NCI-H2029 treated with DMSO at 0.1 percent for 48 hours (cell line): ENCODE measurements around the gene GRID2IP.

ENCODE experiments used
- DNase-seq: peaks from one replicate; lab custom pipeline; 2025; lab: John Stamatoyannopoulos, UW

The GRID2IP gene

DNA sequence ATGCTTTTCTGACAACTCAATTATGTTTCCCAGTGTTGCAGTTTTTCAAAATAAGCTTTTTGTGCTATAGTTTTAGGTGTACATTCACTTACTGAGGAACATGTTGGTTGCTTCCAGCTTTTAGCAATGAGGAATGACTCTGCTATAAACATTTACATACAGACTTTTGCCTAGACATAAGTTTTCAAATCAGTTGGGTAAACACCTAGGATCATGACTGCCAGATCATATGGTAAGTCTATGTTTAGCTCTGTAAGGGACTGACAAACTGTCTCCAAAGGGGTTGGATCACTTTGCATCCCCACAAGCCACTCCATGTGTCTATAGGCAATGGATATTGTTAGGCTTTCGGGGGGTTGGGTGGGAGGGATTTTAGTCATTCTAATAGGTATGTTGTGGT lies 10.8 kb upstream of the GRID2IP start:
- no peak for DNase-seq

DNA sequence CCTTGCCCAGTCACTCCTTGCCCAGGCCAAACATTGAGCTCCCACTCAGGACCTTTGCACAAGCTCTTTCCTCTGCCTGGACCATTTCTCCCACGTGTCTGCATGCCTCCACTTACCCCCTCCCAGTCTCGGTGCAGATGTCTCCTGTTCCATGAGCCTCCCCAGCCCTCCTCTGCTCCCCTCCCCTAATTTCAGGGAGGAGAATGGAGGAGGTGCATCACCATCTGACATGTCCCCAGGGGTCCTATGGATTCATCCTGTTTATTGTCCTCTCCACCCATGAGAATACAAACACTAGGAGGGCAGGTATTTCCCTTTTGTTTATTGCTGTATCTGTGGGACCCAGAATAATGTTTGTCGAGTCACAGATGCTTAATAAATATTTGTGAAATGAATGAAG lies 8.6 kb upstream of the GRID2IP start:
- no peak for DNase-seq

DNA sequence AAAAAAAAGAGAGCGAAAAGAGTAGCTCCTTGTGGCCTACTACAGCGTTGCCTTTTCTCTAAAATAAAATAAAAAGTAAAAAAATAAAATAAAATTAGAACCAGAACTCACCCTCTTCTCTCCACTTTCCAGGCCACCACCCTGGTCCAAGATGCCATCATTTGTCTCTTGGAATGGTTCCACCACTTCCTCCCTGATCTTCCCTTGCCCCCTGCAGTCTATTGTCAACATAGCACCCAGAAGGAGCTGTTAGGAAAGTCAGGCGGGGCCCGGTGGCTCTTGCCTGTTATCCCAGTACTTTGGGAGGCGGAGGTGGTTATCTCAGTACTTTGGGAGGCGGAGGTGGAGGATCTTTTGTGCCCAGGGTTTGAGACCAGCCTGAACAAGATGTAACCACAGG lies 7.6 kb upstream of the GRID2IP start:
- DNase-seq, result peak; percentile 18

DNA sequence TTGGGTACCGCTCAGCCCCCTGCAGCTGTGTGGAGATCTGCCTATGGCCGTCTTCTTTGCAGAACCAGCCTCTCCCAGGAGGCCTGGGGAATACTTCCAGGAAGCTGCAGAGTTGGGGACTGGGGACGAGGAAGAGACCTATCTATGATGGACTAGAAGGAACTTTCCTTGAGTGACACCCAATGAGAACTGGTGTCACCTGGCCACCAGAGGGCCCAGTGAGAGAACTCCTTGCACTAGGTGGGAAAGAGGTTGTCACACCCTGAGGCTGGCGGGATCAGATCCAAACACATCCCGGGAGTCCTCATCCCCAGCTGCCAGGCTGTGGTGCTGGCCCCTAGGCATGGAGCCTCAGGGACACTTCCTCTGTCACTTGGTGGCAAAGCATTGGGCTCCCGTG lies 4.9 kb upstream of the GRID2IP start:
- DNase-seq, result no peak

DNA sequence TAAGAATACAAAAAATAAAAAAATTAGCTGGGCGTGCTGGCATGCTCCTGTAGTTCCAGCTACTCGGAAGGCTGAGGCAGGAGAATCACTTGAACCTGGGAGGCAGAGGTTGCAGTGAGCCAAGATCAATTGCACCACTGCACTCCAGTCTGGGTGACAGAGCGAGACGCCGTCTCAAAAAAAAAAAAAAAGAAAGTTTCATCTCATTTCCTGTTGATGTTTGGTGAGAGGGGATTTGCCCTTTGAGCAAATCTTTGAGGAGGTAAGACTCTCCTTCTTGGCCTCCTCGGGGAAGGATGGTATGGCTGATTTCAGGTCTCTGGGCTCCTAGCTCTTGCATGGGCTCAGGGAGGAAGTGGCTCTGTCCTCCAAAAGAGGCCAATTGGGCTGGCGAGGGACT lies 3.6 kb upstream of the GRID2IP start:
- no peak for DNase-seq

DNA sequence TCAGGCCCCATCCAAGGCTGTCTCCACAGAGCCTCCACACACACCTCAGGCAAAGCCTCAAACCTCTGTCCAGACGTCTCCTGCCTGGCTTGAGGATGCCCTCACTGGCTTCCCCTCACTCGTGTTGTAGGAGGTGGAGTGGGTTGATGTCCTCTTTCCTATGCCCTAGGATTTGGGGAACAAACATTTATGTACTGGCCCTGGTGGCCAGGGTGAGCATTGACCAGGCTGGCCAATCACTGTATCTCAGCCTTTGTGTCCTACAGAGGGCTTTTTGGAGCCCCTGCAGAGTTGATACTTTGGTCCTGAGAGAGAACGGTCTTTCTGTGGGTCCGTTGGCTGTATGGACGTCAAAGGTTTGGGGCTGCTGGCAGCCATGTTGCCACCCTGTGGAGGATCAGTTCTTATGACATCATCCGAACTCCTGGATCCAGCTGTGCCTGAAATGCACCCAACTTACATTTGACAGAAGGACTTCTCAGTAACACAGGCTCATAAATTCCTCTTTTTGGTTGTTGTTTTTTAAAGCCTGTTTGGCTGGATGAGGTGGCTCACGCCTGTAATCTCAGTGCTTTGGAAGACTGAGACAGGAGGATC lies 2.3 kb upstream of the GRID2IP start:
- DNase-seq, result no peak

DNA sequence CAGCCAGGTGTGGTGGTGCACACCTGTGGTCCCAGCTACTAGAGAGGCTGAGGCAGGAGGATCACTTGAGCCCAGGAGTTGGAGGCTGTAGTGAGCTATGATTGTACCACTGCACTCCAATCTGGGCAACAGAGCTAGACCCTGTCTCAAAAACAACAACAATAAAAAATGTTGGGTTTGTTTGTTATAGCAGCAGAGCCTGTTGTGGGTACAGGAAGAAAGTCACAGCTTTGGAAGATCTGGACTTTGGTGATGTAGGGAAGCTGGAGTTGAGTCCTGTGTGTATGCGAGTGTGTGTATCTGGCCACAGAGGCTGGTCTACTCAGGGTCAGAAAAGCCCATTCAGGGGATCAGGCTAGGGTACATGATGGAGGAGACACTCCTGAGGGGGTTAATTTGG lies 3.9 kb downstream of the GRID2IP start:
- DNase-seq, result no peak

DNA sequence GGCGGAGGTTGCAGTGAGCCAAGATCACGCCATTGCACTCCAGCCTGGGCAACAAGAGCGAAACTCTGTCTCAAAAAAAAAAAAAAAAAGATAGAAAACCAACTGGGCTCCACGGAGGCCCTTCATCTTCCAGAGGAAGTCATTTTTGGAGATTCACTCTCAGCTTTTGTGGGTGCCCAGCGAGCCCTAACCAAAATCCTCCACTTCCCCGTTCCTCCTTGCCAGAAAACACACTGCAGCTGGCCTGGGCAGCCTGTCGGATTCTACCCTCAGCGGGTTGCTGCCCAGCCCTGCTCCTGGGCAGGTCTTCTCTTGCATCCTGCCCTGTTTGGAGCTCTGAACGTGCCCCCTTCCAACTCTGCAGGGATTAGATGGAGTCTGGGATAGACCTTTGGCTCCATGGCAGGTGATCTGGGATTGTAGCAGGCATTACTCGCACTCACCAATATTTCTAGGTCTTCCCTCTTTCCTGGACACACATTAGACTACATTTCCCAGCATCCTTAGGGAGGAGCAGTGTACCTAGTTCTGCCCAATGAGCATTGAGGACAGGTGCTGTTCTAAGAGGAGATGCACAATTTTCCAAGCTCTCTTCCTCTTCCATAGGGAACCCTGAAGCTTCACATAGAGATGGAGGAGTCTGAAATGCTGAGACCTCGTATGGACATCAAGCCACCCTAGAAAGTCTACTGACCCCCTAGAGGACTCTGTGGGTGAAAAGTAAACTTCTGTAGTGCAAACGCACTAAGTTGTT lies 4.6 kb downstream of the GRID2IP start:
- DNase-seq, result no peak

DNA sequence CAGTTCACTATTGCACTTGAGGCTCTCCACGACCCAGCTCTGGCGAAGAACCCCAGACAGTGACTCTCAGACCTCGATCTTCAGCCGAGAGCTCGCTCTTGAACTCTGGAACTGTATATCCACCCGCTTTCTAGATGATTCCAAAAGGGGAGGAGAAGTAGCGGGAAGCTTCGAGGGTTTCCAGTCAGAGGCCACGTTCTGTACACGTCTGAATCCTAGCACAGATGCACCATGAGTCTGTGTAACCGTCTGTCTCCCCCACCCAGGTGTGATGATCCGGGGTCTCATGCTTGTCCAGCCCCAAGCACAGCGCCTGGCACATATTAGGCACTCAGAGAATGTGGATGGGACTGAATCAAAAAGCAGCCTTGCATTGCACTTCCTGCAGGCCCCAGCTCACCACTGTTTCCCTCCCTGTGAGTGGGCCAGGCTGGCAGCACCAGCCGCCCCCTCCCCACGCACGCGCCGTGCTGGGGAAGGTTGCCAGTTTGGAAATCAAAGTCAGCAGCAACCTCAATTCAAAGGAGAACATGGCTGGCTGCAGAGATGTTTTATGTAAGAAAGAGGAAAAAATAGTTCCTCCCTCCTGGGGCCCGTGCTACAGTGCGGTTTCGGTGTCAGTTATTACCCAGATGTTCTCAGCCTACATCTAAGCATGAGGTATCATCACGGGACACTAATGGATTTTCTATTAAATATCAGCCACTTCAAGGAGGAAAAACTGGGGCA lies 5.7 kb downstream of the GRID2IP start:
- no peak for DNase-seq

DNA sequence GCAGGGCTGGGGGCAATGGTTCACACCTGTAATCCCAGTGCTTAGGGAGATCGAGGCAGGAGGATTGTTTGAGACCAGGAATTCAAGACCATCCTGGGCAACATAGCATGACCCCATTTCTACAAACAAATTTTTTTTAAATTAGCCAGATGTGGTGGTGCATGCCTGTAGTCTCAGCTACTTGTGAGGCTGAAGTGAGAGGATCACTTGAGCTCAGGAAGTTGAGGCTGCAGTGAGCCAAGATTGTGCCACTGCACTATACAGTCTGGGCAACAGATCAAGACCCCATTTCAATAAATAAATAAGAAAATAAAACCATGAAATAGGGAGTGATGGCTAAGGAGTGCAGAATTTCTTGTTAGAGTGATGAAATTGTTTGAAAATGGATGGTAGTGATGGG lies 8.9 kb downstream of the GRID2IP start:
- DNase-seq, result no peak

DNA sequence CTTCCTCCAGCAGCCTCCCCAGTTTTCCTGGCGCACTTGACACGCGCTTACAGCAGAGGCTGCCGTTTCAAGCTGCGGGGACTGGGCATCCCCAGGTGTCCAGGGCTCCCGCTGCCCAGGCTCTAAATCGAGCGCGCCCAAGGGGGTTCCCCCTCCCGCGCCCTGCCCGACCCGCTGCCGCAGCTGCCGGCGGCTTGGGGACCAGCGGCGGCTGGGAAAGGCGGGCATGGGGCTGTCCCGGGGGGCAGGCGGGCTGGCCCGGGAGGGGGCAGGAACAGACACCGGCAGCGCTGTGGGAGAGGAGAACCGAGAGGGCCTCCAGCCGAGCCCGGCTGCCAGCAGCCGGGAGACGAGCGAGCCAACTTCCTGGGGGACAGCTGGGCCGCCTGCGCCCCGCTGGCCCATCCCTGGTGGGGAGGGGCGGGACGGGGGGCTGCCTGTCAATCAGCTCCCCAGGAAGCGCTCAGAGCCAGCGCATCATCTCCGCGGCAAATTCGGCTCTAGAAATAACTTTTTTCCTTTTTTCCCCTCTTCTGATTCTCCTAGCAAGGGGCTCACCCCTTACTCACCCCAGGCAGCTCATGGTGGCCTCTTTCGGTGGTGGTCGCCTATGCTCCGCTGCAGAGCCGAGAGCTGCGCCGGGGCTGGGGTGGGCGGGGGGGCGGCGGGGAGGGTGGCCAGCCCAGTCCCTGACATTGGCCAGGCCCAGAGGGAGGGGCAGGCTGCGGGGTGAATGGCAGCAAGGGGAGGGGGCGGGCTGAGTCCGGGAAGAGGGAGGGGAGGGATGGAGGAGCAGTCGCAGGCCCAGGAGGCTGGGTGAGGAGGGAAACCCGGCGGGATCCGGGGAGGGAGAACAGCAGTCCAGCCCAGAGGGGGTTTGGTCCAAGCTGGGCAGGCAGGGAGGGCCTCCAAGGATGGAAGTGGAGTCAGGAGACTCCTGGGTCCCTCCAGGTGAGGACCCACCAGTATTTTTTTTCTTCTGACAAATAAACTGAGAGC lies 14.7 kb downstream of the GRID2IP start:
- DNase-seq, result no peak

DNA sequence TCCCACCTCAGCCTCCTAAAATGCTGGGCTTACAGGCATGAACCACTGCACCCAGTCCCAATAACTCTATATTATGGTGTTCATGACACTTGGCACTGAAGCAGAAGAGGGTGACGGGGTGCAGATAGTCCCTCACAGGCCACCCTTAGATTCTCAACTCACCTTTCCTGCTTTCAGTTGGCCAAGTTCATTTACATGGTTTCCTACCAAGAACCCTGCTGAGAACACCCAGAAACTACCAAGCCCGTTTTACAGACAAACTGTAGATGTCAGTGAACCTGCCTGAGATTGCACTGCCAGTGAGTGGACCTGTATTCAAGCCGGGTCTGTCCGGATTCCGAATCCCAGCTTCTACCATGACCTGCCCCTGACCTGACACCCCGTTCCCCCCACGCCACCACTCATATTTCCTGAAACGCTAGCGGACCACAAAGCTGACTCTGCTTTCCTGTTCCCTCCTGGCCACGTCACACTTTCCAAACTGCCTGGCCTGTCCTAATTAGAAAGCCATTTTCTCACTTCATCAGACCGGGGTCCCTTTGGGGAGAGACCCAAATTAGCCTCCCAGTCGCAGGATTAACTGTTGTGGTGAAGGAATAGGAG lies 17.3 kb downstream of the GRID2IP start:
- DNase-seq, result no peak

DNA sequence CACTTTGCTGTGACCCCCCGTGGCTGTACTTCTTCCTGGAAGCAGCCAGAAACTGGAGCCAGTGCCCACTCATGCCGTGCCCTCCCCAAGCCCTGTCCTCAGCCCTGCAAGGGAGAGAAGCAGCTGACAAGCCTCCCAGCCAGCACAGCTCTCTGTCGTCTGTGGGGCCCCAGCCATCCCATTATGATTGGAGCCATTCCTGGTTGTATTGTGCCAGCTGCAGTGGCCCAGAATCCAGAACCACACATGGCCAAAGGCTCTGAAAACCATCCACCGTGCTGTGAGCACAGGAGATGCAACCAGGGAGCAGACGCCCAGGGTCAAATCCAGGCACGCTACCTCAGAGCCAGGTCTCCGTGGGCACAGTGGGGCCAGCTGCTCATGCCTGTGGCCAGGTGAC lies 18.7 kb downstream of the GRID2IP start:
- DNase-seq, result no peak

DNA sequence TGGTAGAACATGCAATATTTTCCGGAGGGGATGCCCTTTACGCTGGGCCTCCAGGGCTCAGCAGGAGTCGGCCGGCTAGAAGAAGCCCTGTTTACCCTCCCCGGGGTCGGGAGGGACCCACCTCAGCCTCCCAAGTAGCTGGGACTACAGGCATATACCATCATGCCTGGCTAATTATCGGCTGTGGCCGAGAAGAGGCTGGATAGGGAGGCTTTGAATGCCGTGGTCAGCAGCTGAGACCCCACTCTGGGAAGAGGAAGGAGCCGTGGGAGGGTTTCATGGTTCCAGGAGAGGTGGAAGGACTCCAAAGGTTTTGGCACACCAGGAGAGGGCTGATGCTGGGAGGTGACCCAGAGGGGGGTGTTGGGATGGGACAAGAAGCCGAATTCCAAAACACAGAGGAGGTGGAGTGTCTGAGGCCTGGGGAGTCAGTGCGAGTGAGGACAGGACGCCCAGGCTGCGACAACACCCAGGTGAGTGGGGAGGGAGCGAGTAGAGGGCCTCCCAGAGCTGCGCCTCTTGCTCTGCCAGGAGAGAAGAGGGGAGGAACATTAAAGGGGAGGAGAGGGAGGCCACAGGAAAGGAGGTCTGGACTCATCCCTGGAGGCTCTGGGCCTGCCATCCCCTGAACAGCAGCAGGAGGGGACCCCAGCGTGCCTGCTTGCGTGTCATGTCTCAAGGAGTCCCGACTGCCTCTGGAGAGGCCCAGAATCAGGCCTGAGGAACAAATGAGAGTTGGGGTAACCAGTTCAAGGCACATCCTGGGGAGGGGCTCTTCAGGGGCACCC lies 19.6 kb downstream of the GRID2IP start:
- DNase-seq, result no peak

DNA sequence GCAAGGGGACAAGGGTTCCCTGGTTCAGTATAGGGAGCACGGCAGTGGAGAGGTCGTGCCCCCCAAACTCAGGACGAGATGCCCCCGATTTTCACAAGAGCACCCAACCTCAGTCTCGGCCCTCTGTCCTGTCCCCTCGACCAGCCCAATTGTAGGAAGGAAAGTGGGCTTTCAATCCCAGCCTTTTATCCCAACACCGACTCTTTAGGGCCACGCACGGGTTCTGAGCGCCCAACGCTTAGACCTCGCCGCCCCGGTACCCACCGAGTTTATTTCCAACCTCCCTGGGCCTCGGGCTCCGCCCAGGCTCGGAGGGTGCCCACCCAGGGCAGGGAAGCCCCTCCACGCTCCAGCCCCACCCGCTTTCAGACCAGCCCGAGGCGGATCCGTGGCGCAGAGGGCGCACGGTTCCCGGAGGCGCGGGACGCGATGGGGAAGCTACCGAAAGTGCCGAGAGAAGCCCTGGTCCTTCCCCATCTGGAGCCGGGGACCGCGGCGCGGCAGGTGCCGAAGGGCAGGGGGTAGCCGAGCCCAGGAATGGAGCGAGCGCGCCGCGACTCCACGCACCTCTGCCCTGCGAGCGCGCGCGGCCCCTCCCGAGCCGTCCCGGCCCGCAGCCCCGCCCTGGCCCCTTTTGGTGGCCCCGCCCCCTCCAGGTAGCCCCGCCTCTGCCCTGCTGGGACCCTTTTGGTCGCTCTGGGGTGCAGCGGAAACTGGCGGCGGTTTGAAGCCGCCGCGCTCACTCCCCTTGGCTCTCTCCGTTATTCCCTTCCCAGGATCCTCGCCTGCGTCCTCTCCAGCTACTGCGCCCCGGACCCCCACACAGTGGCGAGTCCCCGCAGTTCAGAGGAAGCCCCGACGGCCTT lies 20.4 kb downstream of the GRID2IP start:
- no peak for DNase-seq

DNA sequence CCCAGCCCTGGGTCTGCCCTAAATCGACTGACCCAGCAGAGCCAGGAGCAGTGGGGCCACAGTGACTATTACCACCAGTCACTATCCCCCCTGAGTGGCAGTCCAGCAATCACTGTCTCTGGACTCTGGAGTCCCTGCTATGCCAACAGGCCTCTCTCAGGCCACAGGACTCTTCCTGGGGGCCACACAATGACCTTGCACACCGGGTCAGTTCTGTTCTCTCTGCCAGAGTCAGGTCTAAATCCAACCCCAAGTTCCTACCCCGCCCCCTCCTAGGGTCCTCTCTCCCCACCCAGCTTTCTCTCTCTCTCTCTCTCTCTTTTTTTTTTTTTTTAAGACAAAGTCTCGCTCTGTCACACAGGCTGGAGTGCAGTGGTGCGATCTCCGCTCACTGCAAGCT lies 21.6 kb downstream of the GRID2IP start:
- no peak for DNase-seq

DNA sequence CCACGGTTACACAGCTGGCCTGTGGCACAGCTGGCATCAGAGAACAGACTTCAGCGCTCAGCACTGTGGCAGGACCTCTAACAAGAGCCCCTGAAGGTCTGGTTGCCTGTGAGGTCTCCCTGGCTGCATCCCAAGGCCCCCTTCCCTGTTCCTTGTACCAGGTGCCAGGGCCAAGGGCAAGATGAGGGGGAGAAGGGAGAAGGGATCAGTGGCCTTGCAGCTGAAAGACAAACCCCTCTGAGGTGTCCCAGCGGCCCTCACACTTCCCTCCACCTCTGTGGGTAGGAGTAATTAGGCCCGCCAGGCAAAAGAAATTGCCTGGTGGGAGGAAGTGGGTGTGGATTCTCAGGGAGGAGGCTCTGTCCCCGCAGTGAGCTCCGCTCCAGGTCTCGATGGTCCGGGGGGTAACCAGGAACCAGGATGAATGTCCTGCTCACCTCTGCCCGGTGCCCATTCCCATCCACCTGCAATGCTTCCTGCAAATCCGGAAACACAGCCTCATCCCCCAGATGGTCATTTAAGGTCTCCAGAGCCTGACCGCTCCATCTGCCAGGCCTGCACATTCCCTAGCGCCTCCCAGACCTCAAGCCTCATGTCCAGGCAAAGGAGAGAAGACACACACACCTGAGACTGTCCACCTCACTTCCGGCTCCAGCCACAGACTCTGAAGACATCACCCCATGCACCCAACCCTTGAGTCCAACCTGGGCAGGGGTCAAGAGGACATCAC lies 22.7 kb downstream of the GRID2IP start:
- DNase-seq, result no peak

DNA sequence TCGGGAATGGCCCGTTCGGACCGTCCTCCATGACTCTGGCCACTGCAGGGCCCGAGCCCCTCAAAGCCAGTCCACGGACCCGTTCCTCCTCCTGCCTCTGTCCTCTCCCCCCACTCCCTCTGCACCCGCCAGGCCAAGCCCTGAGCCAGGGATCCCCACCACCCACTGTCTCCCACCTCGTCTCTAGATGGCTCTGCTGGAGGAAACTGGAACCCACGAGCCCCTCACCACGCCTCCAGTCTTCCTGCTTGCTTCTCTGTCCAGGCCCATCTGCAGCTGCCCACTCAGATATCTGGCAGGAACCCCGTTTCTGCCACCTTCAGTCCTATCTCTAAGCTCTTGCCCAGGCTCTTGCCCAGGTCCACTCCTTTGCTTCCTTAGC lies 24.3 kb downstream of the GRID2IP start:
- DNase-seq, result no peak
